Erythroblast (primary cell): ENCODE measurements around the gene MYO16.

ENCODE experiments used
- GATA1 ChIP-seq: IDR thresholded peaks from 2 replicates; pipeline ENCODE4 v1.6.1; 2011; ENCODE audit warnings: low read depth, mild to moderate bottlenecking, control low read depth, low read length, moderate library complexity
- POLR2A ChIP-seq: IDR thresholded peaks from 2 replicates; pipeline ENCODE4 v1.6.1; 2011; ENCODE audit warnings: mild to moderate bottlenecking, low read length

DNA sequence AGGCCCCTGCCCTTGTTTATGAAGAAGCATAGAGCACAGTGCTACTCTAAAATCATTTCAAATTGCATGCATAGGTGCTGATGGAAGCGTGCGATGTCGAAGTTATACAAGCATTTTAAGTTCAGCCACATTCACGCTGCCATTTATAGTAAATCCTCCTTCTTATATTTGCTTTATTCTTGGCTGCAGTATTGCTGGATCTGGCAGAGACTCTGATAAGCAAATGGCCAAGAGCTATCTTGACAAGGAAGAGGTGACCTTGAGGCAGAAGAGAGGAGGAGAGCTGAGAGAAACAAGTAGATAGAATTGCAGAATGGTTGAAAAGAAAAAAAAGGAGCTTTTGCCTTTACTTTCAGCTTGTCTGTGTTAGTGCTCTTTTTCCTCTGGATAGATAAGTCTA lies 18.9 kb upstream of the MYO16 start:
- TF ChIP-seq POLR2A: no peak
- TF ChIP-seq GATA1: no peak
